B cell (primary cell): ENCODE results near the gene HBG2.

Experiments used
- CTCF ChIP-seq: fragments of 200-600 bp; IDR thresholded peaks from one replicate; pipeline ENCODE4 v1.8.0; 2022; ENCODE audit warnings: antibody characterized with exemption, mild to moderate bottlenecking
- EZH2 ChIP-seq: IDR thresholded peaks from 2 replicates; pipeline ENCODE4 v1.6.1; 2012; ENCODE audit warnings: borderline replicate concordance, low read depth, mild to moderate bottlenecking, moderate library complexity, low read length; ENCODE audit not compliant: insufficient read depth, poor library complexity, severe bottlenecking

GRCh38 chr11:5233307-5233706, 21.3 kb downstream of the HBG2 start:
- TF ChIP-seq CTCF (no peak), EZH2 (no peak)
